NCI-H510A (cell line): ENCODE data around the gene SPAST.
"Not testable (repeated sequence)": the region's sequence is repeated elsewhere in the genome, so short reads cannot be mapped to it uniquely, and the experiment has no call there.

Source experiments
- DNase-seq: peaks from one replicate; lab custom pipeline; 2025; lab: John Stamatoyannopoulos, UW

SPAST gene

GRCh38 chr2:32063310-32064020 is at the start of gene SPAST:
Gene SPAST (plus strand): TSS chr2:32063556. CDS start chr2:32063832, 276 bp downstream.
- peak; percentile 98 for DNase-seq

GRCh38 chr2:32018789-32019482 is 44.4 kb upstream of the SPAST start:
- not testable (repeated sequence) for DNase-seq

- DNase-seq = not testable (repeated sequence)
These were observed 29.0 kb upstream of the SPAST start for GRCh38 chr2:32034198-32034887.

- DNase-seq = peak; percentile 89
These were observed 23.7 kb upstream of the SPAST start, which contains the start of gene DPY30 for GRCh38 chr2:32039447-32040219. Gene DPY30 (minus strand): TSS chr2:32039805. CDS start chr2:32039456, 349 bp downstream.

- DNase-seq = no peak
These were observed 19.8 kb upstream of the SPAST start for GRCh38 chr2:32043561-32043960.

GRCh38 chr2:32051836-32052439 is 11.4 kb upstream of the SPAST start:
- DNase-seq = no peak

GRCh38 chr2:32054583-32054982 is 8.8 kb upstream of the SPAST start:
- not testable (repeated sequence) for DNase-seq

- no peak for DNase-seq
These were observed 5.2 kb upstream of the SPAST start for GRCh38 chr2:32058130-32058529.

GRCh38 chr2:32060266-32060665 is 3.1 kb upstream of the SPAST start:
- DNase-seq = no peak

- DNase-seq = no peak
These were observed 1.9 kb upstream of the SPAST start for GRCh38 chr2:32061430-32061829.

GRCh38 chr2:32061973-32062861 is 1.1 kb upstream of the SPAST start:
- peak; percentile 14 for DNase-seq

GRCh38 chr2:32064021-32064601 is 755 bp downstream of the SPAST start:
- no peak for DNase-seq

- no peak for DNase-seq
These were observed 1.4 kb downstream of the SPAST start for GRCh38 chr2:32064713-32065112.

- DNase-seq = no peak
These were observed 4.2 kb downstream of the SPAST start for GRCh38 chr2:32067549-32067948.

- DNase-seq = no peak
These were observed 10.8 kb downstream of the SPAST start for GRCh38 chr2:32074134-32074506.

GRCh38 chr2:32095671-32096070 is 32.3 kb downstream of the SPAST start:
- DNase-seq = no peak

- no peak for DNase-seq
These were observed 44.8 kb downstream of the SPAST start for GRCh38 chr2:32108111-32108510.

- DNase-seq = no peak
These were observed 54.7 kb downstream of the SPAST start for GRCh38 chr2:32118055-32118454.

GRCh38 chr2:32119161-32119560 is 55.8 kb downstream of the SPAST start:
- DNase-seq = no peak

GRCh38 chr2:32124660-32125059 is 61.3 kb downstream of the SPAST start:
- no peak for DNase-seq
